Caco-2 (cell line): ENCODE data around the gene CARD11. TPM values are rescaled to one million over a fixed set of nuclear protein-coding genes. Genes with fewer than 3 reads are reported as not detected.

Source experiments
- BruUV-seq: library from RNA; stranded (reverse); fragments of 400-500 nt; replicated peaks from 2 replicates; lab custom pipeline; 2021; lab: Mats Ljungman, UMichigan
- CTCF ChIA-PET: fragments of 300-600 bp; sonication (Branson Sonifier 250); formaldehyde crosslinking; loops from one replicate; lab custom pipeline; 2022; ENCODE audit warnings: antibody characterized with exemption; lab: Charles Lee
- POLR2A ChIA-PET: fragments of 300-600 bp; sonication (Branson Sonifier 250); formaldehyde crosslinking; loops from one replicate; lab custom pipeline; 2022; ENCODE audit warnings: antibody characterized with exemption; lab: Charles Lee
- DNase-seq, 2 experiments: peaks; one replicate each; pipeline versions ENCODE4 v3.0.0 to v3.0.0-alpha.2; 2020 to 2022
- H3K27me3 ChIP-seq: replicated peaks from 2 replicates; pipeline ENCODE4 v1.6.0; 2011; ENCODE audit warnings: low read length; ENCODE audit not compliant: control insufficient read depth, insufficient read depth
- H3K36me3 ChIP-seq: 2 replicates; pipeline ENCODE4 v1.5.1; 2011; ENCODE audit warnings: low read length; ENCODE audit not compliant: control insufficient read depth, insufficient read depth
- H3K4me1 ChIP-seq: fragments of 250-450 bp; sonication (Bioruptor Pico); 2 replicates; pipeline ENCODE4 v1.5.1; 2020; ENCODE audit warnings: mild to moderate bottlenecking
- H3K4me3 ChIP-seq: 2 replicates; pipeline ENCODE4 v1.5.1; 2011; ENCODE audit warnings: low read depth, mild to moderate bottlenecking, control low read depth, low read length
- H3K9me3 ChIP-seq: fragments of 250-450 bp; sonication (Bioruptor Pico); 2 replicates; pipeline ENCODE4 v1.5.1; 2020; ENCODE audit warnings: mild to moderate bottlenecking, moderate library complexity
- H3K27ac Mint-ChIP-seq: one replicate; pipeline ENCODE4 v1.8.0; 2022; ENCODE audit warnings: mixed read lengths; ENCODE audit not compliant: unreplicated experiment
- H3K27me3 Mint-ChIP-seq: one replicate; pipeline ENCODE4 v1.8.0; 2022; ENCODE audit warnings: mixed read lengths; ENCODE audit not compliant: insufficient read depth, unreplicated experiment
- H3K36me3 Mint-ChIP-seq: one replicate; pipeline ENCODE4 v1.8.0; 2022; ENCODE audit warnings: mild to moderate bottlenecking, mixed read lengths; ENCODE audit not compliant: insufficient read depth, unreplicated experiment
- H3K4me1 Mint-ChIP-seq: one replicate; pipeline ENCODE4 v1.8.0; 2022; ENCODE audit warnings: low read depth, mixed read lengths; ENCODE audit not compliant: unreplicated experiment
- H3K4me3 Mint-ChIP-seq: one replicate; pipeline ENCODE4 v1.8.0; 2022; ENCODE audit warnings: mild to moderate bottlenecking, moderate library complexity, mixed read lengths; ENCODE audit not compliant: unreplicated experiment
- H3K9me3 Mint-ChIP-seq: one replicate; pipeline ENCODE4 v1.8.0; 2022; ENCODE audit warnings: mixed read lengths; ENCODE audit not compliant: unreplicated experiment
- intact Hi-C: fragments of 100-400 bp; cut with micrococcal nuclease; formaldehyde crosslinking; loops from one replicate; pipeline ENCODE4 v1.10.0; 2022; ENCODE audit not compliant: unreplicated experiment
- total RNA-seq: library from RNA; stranded (reverse); gene quantifications from 2 replicates; pipeline ENCODE4 v1.2.3, GENCODE V29; 2022
- TF ChIP-seq, protein P1 (sequence below), 2 experiments: fragments of 200-600 bp in 1 of 2; IDR thresholded peaks; 1 replicate in 1 of 2; 2 replicates in 1 of 2; pipeline versions ENCODE4 v1.5.1 to v1.8.0; 2011 to 2022; ENCODE audit warnings: antibody characterized with exemption in 1 of 2, control low read depth in 1 of 2, inconsistent platforms in 1 of 2, low read depth in 1 of 2, low read length in 1 of 2, mild to moderate bottlenecking in 1 of 2, moderate library complexity in 1 of 2; ENCODE audit not compliant: insufficient read depth in 1 of 2, severe bottlenecking in 1 of 2, unreplicated experiment in 1 of 2

Gene CARD11
- total RNA-seq, 1 experiment from 2014 or later, result 5.4 TPM

DNA sequence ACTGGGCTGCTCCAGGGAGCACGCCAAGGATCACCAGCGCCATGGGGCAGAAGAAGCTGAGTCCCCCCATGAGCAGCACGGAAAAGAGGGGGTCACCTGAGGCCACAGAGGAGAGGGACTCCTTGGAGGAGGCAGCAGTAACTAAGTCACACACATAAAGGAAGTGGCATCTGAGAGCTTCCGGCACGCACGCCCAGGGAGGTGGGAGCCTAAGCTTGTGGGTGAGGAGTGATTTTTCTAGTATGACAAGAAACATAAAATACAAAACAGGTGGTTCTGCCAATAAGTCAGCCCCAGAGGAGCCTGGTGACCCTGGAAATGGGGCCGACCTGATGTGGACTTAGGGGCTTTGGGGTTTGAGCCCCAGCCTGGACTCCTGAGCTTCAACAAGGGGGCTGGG lies 60.8 kb downstream of the CARD11 start:
- no peak for DNase-seq
- Histone ChIP-seq H3K9me3 (no peaks in the 10 kb centered on the region), H3K27me3 (no peaks in the 10 kb centered on the region), H3K36me3 (no peaks in the 10 kb centered on the region), H3K4me1 (no peaks in the 10 kb centered on the region), H3K4me3 (no peak overlapping the region)
- no peak overlapping the region for H3K4me3 Mint-ChIP-seq
- intact Hi-C loops, result no loop called here
- H3K9me3 Mint-ChIP-seq, result no peaks in the 10 kb centered on the region
- H3K36me3 Mint-ChIP-seq, result no peaks in the 10 kb centered on the region
- peaks cover 7% of the 10 kb centered on the region for H3K27me3 Mint-ChIP-seq
- CTCF ChIA-PET, result no interaction called here
- BruUV-seq, result no TSS peak
- TF ChIP-seq, protein P1, sequence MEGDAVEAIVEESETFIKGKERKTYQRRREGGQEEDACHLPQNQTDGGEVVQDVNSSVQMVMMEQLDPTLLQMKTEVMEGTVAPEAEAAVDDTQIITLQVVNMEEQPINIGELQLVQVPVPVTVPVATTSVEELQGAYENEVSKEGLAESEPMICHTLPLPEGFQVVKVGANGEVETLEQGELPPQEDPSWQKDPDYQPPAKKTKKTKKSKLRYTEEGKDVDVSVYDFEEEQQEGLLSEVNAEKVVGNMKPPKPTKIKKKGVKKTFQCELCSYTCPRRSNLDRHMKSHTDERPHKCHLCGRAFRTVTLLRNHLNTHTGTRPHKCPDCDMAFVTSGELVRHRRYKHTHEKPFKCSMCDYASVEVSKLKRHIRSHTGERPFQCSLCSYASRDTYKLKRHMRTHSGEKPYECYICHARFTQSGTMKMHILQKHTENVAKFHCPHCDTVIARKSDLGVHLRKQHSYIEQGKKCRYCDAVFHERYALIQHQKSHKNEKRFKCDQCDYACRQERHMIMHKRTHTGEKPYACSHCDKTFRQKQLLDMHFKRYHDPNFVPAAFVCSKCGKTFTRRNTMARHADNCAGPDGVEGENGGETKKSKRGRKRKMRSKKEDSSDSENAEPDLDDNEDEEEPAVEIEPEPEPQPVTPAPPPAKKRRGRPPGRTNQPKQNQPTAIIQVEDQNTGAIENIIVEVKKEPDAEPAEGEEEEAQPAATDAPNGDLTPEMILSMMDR (IDR thresholded peaks at IDR 0.05; ENCODE audit: insufficient read depth in 1 of 2, low read depth in 1 of 2, low read length in 1 of 2, severe bottlenecking in 1 of 2, unreplicated experiment in 1 of 2), result no peak
- no peaks in the 10 kb centered on the region for H3K4me1 Mint-ChIP-seq
- no peak overlapping the region for H3K27ac Mint-ChIP-seq
- POLR2A ChIA-PET, result no interaction called here

DNA sequence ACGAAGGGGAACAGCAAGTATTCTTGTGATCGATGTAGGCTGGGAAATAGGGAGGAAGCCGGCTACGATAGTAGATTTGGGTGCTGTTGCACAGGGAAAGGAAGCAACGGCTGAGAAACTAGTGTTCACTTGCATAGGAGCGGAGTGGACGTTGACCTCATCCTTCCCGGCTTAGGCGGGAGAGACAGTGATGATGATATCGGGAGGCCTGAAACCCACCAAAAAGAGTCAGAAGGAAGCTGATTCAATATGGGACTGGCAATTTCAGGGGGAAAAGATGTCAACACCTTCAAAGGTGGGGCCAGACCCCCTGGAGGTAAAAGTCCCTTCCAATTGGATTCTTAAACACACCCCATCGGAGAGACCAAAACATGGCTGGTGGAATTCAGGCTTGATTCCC lies 61.3 kb downstream of the CARD11 start:
- H3K36me3 ChIP-seq, result no peaks in the 10 kb centered on the region
- POLR2A ChIA-PET, result no interaction called here
- no peaks in the 10 kb centered on the region for H3K36me3 Mint-ChIP-seq
- no peaks in the 10 kb centered on the region for H3K27me3 ChIP-seq
- H3K27ac Mint-ChIP-seq, result no peak overlapping the region
- H3K4me1 ChIP-seq, result no peaks in the 10 kb centered on the region
- H3K4me3 Mint-ChIP-seq, result no peak overlapping the region
- TF ChIP-seq, protein P1 (IDR thresholded peaks at IDR 0.05; ENCODE audit: insufficient read depth in 1 of 2, low read depth in 1 of 2, low read length in 1 of 2, severe bottlenecking in 1 of 2, unreplicated experiment in 1 of 2), result no peak
- H3K9me3 ChIP-seq, result no peaks in the 10 kb centered on the region
- no peaks in the 10 kb centered on the region for H3K9me3 Mint-ChIP-seq
- DNase-seq, result no peak
- peaks cover 7% of the 10 kb centered on the region for H3K27me3 Mint-ChIP-seq
- no TSS peak for BruUV-seq
- no peaks in the 10 kb centered on the region for H3K4me1 Mint-ChIP-seq
- intact Hi-C loops, result no loop called here
- H3K4me3 ChIP-seq, result no peak overlapping the region
- CTCF ChIA-PET, result no interaction called here

DNA sequence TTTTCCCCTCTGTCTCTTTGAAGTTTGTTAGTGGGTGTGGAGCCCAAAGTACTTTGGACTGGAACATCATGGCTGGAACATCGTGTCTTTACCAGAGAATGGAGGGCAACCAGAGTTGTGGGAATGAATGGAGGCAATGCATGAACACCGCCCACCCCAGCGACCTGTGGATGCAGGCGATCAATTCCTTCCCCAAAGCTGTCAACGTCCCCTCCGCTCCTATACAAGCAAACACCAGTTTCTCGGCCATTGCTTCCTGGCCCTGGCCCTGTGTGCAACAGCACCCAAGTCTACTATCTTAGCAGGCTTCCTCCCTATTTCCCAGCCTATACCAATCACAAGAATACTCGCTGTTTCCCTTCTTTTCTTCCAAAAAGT lies 62.6 kb downstream of the CARD11 start:
- no peaks in the 10 kb centered on the region for H3K4me1 ChIP-seq
- BruUV-seq, result no TSS peak
- H3K27me3 ChIP-seq, result no peaks in the 10 kb centered on the region
- intact Hi-C loops, result no loop called here
- H3K9me3 ChIP-seq, result no peaks in the 10 kb centered on the region
- CTCF ChIA-PET, result no interaction called here
- no peak overlapping the region for H3K27ac Mint-ChIP-seq
- no peaks in the 10 kb centered on the region for H3K4me1 Mint-ChIP-seq
- no peaks in the 10 kb centered on the region for H3K36me3 ChIP-seq
- no peaks in the 10 kb centered on the region for H3K36me3 Mint-ChIP-seq
- H3K4me3 Mint-ChIP-seq, result no peak overlapping the region
- no peaks in the 10 kb centered on the region for H3K9me3 Mint-ChIP-seq
- H3K4me3 ChIP-seq, result no peak overlapping the region
- TF ChIP-seq, protein P1 (IDR thresholded peaks at IDR 0.05; ENCODE audit: insufficient read depth in 1 of 2, low read depth in 1 of 2, low read length in 1 of 2, severe bottlenecking in 1 of 2, unreplicated experiment in 1 of 2), result no peak
- H3K27me3 Mint-ChIP-seq, result no peaks in the 10 kb centered on the region
- POLR2A ChIA-PET, result no interaction called here
- no peak for DNase-seq
